HL-60 (cell line): ENCODE measurements around the gene LST1.

ENCODE experiments used
- GABPA ChIP-seq: IDR thresholded peaks from 2 replicates; pipeline ENCODE4 v1.6.1; 2012; ENCODE audit warnings: low read depth
- POLR2AphosphoS5 ChIP-seq: IDR thresholded peaks from 2 replicates; pipeline ENCODE4 v1.6.1; 2012; ENCODE audit warnings: low read depth

DNA sequence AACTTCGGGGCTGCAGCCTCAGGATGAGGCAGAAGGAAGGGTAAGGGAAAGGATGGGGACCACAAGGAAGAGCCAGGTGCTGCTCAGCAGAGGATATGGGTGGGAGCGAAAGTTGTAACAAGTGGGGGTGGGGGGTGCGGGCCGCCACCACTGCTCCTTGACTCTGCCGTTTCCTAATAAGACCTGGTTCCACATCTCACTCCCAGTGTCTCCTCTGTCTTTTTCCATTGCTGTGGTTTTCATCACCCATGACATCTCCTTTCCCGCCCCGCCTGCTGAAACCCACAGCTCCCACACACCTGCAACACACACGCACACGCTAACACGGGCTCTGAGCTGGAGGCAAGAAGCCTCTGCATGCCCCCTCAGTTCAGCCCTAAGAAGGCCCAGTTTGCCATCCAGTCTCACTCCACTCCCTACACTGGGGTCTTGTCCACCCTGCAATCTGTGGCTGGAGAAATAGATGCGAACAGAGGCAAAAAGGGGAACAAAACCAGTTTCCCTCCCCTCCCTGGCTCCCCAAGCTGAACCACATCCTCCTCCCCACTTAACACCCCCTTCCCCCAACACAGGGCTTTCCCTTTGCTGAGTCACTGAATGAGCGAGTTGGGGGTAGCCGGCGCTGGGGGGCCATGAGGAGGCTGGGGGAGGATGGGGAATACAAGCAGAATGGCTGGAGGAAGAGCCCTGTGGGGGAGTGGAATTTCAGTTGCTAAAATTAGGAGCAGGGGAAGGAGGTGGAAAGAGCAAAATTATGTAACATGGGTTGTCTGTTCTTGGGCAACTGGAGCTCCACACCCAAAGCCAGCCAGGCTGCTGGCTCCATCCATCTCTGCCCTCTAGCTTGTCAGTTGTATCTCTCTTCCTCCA is 27.2 kb upstream of the LST1 start:
- peak; percentile 96 for TF ChIP-seq POLR2AphosphoS5
- TF ChIP-seq GABPA, result no peak; the same call in 1 of the 2 replicates
